ENCODE data around the gene KDM1A. TPM values are rescaled to one million over a fixed set of nuclear protein-coding genes. Genes with fewer than 3 reads are reported as not detected.

Gene KDM1A
- total RNA-seq, 1 donor from 2014 or later, result 258 TPM

- H3K27me3 Mint-ChIP-seq (ENCODE audit: low read depth), result no peaks in the 10 kb centered on the region
- H3K4me1 Mint-ChIP-seq, result no peaks in the 10 kb centered on the region
- no peak for DNase-seq (ENCODE audit: low read depth, low spot score)
- peaks cover 33% of the 10 kb centered on the region for H3K36me3 Mint-ChIP-seq (ENCODE audit: low read depth)
- no peak overlapping the region for H3K27ac Mint-ChIP-seq (ENCODE audit: unreplicated experiment)
- H3K9me3 Mint-ChIP-seq, result no peaks in the 10 kb centered on the region
- no peak for TF ChIP-seq CTCF (conservative IDR thresholded peaks at IDR 0.05)
- no peak overlapping the region for H3K4me3 Mint-ChIP-seq
Measured at GRCh38 chr1:23069149-23069548, 49.9 kb downstream of the KDM1A start.

GRCh38 chr1:23069675-23070074, 50.4 kb downstream of the KDM1A start:
- no peaks in the 10 kb centered on the region for H3K4me1 Mint-ChIP-seq
- H3K27me3 Mint-ChIP-seq (ENCODE audit: low read depth), result no peaks in the 10 kb centered on the region
- no peak for TF ChIP-seq CTCF (conservative IDR thresholded peaks at IDR 0.05)
- no peak overlapping the region for H3K4me3 Mint-ChIP-seq
- peaks cover 33% of the 10 kb centered on the region for H3K36me3 Mint-ChIP-seq (ENCODE audit: low read depth)
- no peak for DNase-seq (ENCODE audit: low read depth, low spot score)
- no peaks in the 10 kb centered on the region for H3K9me3 Mint-ChIP-seq
- no peak overlapping the region for H3K27ac Mint-ChIP-seq (ENCODE audit: unreplicated experiment)

- Mint-ChIP-seq H3K4me1 (no peaks in the 10 kb centered on the region), H3K27me3 (ENCODE audit: low read depth) (no peaks in the 10 kb centered on the region), H3K4me3 (no peak overlapping the region), H3K9me3 (no peaks in the 10 kb centered on the region), H3K27ac (ENCODE audit: unreplicated experiment) (no peak overlapping the region), H3K36me3 (ENCODE audit: low read depth) (peaks cover 33% of the 10 kb centered on the region)
- TF ChIP-seq CTCF (conservative IDR thresholded peaks at IDR 0.05), result no peak
- DNase-seq (ENCODE audit: low read depth, low spot score), result no peak
Measured at GRCh38 chr1:23074012-23074411, 54.7 kb downstream of the KDM1A start.

- H3K27ac Mint-ChIP-seq (ENCODE audit: unreplicated experiment), result peak overlapping the region; percentile 31
- no peaks in the 10 kb centered on the region for H3K9me3 Mint-ChIP-seq
- no peaks in the 10 kb centered on the region for H3K27me3 Mint-ChIP-seq (ENCODE audit: low read depth)
- DNase-seq (ENCODE audit: low read depth, low spot score), result no peak
- no peak for TF ChIP-seq CTCF (conservative IDR thresholded peaks at IDR 0.05)
- peak overlapping the region; percentile 8 for H3K4me3 Mint-ChIP-seq
- peaks cover 22% of the 10 kb centered on the region for H3K36me3 Mint-ChIP-seq (ENCODE audit: low read depth)
- no peaks in the 10 kb centered on the region for H3K4me1 Mint-ChIP-seq
Measured at GRCh38 chr1:23079025-23079424, 59.8 kb downstream of the KDM1A start.

GRCh38 chr1:23080885-23081284, 61.6 kb downstream of the KDM1A start:
- no peak for DNase-seq (ENCODE audit: low read depth, low spot score)
- Mint-ChIP-seq H3K27ac (ENCODE audit: unreplicated experiment) (no peak overlapping the region), H3K4me1 (no peaks in the 10 kb centered on the region), H3K36me3 (ENCODE audit: low read depth) (peaks cover 25% of the 10 kb centered on the region), H3K27me3 (ENCODE audit: low read depth) (no peaks in the 10 kb centered on the region), H3K9me3 (no peaks in the 10 kb centered on the region), H3K4me3 (no peak overlapping the region)
- TF ChIP-seq CTCF (conservative IDR thresholded peaks at IDR 0.05), result no peak

- TF ChIP-seq CTCF (conservative IDR thresholded peaks at IDR 0.05), result peak; percentile 50
- no peaks in the 10 kb centered on the region for H3K4me1 Mint-ChIP-seq
- no peak for DNase-seq (ENCODE audit: low read depth, low spot score)
- peaks cover 30% of the 10 kb centered on the region for H3K36me3 Mint-ChIP-seq (ENCODE audit: low read depth)
- no peaks in the 10 kb centered on the region for H3K9me3 Mint-ChIP-seq
- peak overlapping the region; percentile 35 for H3K4me3 Mint-ChIP-seq
- no peak overlapping the region for H3K27ac Mint-ChIP-seq (ENCODE audit: unreplicated experiment)
- no peaks in the 10 kb centered on the region for H3K27me3 Mint-ChIP-seq (ENCODE audit: low read depth)
Measured at GRCh38 chr1:23081376-23081775, 62.1 kb downstream of the KDM1A start.
